A172 (cell line): ENCODE data around the gene PHPT1. TPM values are rescaled to one million over a fixed set of nuclear protein-coding genes. Genes with fewer than 3 reads are reported as not detected.
A peak's percentile ranks its signal among the peaks of the same experiment; 100 is the strongest.

Experiments
- DNase-seq: peaks from one replicate; pipeline ENCODE4 v3.0.0-alpha.2; 2015; ENCODE audit warnings: low spot score
- total RNA-seq: library from RNA; depleted of rRNA; stranded (reverse); fragments of >200 nt; shearing (Covaris generic); gene quantifications from 2 replicates; pipeline ENCODE4 v1.2.3, GENCODE V29; 2014; rRNA removed

The PHPT1 gene
- total RNA-seq, 1 experiment from 2014 or later = 119 TPM

- DNase-seq = peak; percentile 42
Measured at GRCh38 chr9:136886610-136887597, 37.7 kb downstream of the PHPT1 start.

GRCh38 chr9:136888454-136888853 is 39.2 kb downstream of the PHPT1 start:
- DNase-seq = no peak

- no peak for DNase-seq
Measured at GRCh38 chr9:136889858-136890257, 40.6 kb downstream of the PHPT1 start.

GRCh38 chr9:136890661-136891060 is 41.5 kb downstream of the PHPT1 start:
- DNase-seq = no peak

GRCh38 chr9:136896027-136896426 is 46.8 kb downstream of the PHPT1 start:
- no peak for DNase-seq

- no peak for DNase-seq
Measured at GRCh38 chr9:136898483-136899100, 49.4 kb downstream of the PHPT1 start.

GRCh38 chr9:136899196-136899595 is 50.0 kb downstream of the PHPT1 start:
- DNase-seq = no peak

- no peak for DNase-seq
Measured at GRCh38 chr9:136900556-136900955, 51.3 kb downstream of the PHPT1 start.

Other genes starting within 250 kb of the PHPT1 start
- 110 and 127 TPM in 2 replicates for gene EGFL7, start 186.5 kb upstream of the PHPT1 start, total RNA-seq
- 79.4 and 88.8 TPM in 2 replicates for gene AGPAT2, start 162.0 kb upstream of the PHPT1 start, total RNA-seq
- gene DIPK1B, start 136.8 kb upstream of the PHPT1 start, total RNA-seq = 16.0 and 16.7 TPM in 2 replicates
- gene LCN10, start 106.5 kb upstream of the PHPT1 start, total RNA-seq = not detected in 2 replicates
- gene LCN6, start 100.9 kb upstream of the PHPT1 start, total RNA-seq = not detected in 2 replicates
- gene LCN8, start 91.2 kb upstream of the PHPT1 start, total RNA-seq = not detected in 2 replicates
- gene LCN15, start 84.9 kb upstream of the PHPT1 start, total RNA-seq = not detected in 2 replicates
- 74.4 and 101 TPM in 2 replicates for gene TMEM141, start 58.1 kb upstream of the PHPT1 start, total RNA-seq
- 0.45 and 0.55 TPM in 2 replicates for gene CCDC183, start 53.1 kb upstream of the PHPT1 start, total RNA-seq
- 138 and 144 TPM in 2 replicates for gene RABL6, start 41.5 kb upstream of the PHPT1 start, total RNA-seq
- 1.8 and 2.1 TPM in 2 replicates for gene AJM1, start 6.9 kb upstream of the PHPT1 start, total RNA-seq
- gene MAMDC4, start 2.9 kb downstream of the PHPT1 start, total RNA-seq = 7.3 and 8.0 TPM in 2 replicates
- gene EDF1, start 16.9 kb downstream of the PHPT1 start, total RNA-seq = 882 and 886 TPM in 2 replicates
- 20.9 and 28.4 TPM in 2 replicates for gene TRAF2, start 37.1 kb downstream of the PHPT1 start, total RNA-seq
- gene FBXW5, start 95.3 kb downstream of the PHPT1 start, total RNA-seq = 379 and 400 TPM in 2 replicates
- not detected in 2 replicates for gene C8G, start 95.8 kb downstream of the PHPT1 start, total RNA-seq
- 0.07 and 2.2 TPM in 2 replicates for gene LCN12, start 102.9 kb downstream of the PHPT1 start, total RNA-seq
- gene PTGDS, start 128.1 kb downstream of the PHPT1 start, total RNA-seq = 1.6 TPM in 1 of 2 replicates, not detected in the other
- gene LCNL1, start 133.6 kb downstream of the PHPT1 start, total RNA-seq = 0.26 TPM in 1 of 2 replicates, not detected in the other
- 104 and 109 TPM in 2 replicates for gene PAXX, start 143.0 kb downstream of the PHPT1 start, total RNA-seq
- 126 and 133 TPM in 2 replicates for gene CLIC3, start 147.2 kb downstream of the PHPT1 start, total RNA-seq
- 32.3 and 33.5 TPM in 2 replicates for gene ABCA2, start 178.8 kb downstream of the PHPT1 start, total RNA-seq
- gene FUT7, start 182.7 kb downstream of the PHPT1 start, total RNA-seq = 0.07 TPM in 1 of 2 replicates, not detected in the other
- 47.4 and 49.6 TPM in 2 replicates for gene NPDC1, start 196.8 kb downstream of the PHPT1 start, total RNA-seq
- gene ENTPD2, start 204.7 kb downstream of the PHPT1 start, total RNA-seq = not detected in 2 replicates
- gene SAPCD2, start 221.1 kb downstream of the PHPT1 start, total RNA-seq = 76.4 and 92.3 TPM in 2 replicates
- gene UAP1L1, start 228.1 kb downstream of the PHPT1 start, total RNA-seq = 94.6 and 109 TPM in 2 replicates
- gene MAN1B1, start 237.6 kb downstream of the PHPT1 start, total RNA-seq = 196 and 197 TPM in 2 replicates